Activated CD4-positive, alpha-beta T cell treated with anti-CD3 and anti-CD28 coated beads, Interleukin-2, amount 10 ng/mL, durations not matched to agents 7 days and 5 days (primary cell): Measurements from ENCODE around the gene ZNF346. TPM values are rescaled to one million over a fixed set of nuclear protein-coding genes. Genes with fewer than 3 reads are reported as not detected.

Source experiments
- CTCF ChIA-PET: fragments of 350-600 bp; sonication (Branson Sonifier 250); formaldehyde crosslinking; loops from one replicate; lab custom pipeline; 2021; ENCODE audit warnings: antibody characterized with exemption; lab: Charles Lee
- POLR2A ChIA-PET: fragments of 350-600 bp; sonication (Branson Sonifier 250); formaldehyde crosslinking; loops from one replicate; lab custom pipeline; 2021; ENCODE audit warnings: antibody characterized with exemption; lab: Charles Lee
- DNase-seq: peaks from one replicate; pipeline ENCODE4 v3.0.0-alpha.2; 2020
- H3K27ac Mint-ChIP-seq: one replicate; pipeline ENCODE4 v1.8.0; 2021; ENCODE audit warnings: mild to moderate bottlenecking, moderate library complexity, mixed read lengths
- H3K27me3 Mint-ChIP-seq: one replicate; pipeline ENCODE4 v1.8.0; 2021; ENCODE audit warnings: mixed read lengths
- H3K36me3 Mint-ChIP-seq: one replicate; pipeline ENCODE4 v1.8.0; 2021; ENCODE audit warnings: low read depth, mixed read lengths
- H3K4me1 Mint-ChIP-seq: one replicate; pipeline ENCODE4 v1.8.0; 2021; ENCODE audit warnings: mixed read lengths
- H3K4me3 Mint-ChIP-seq: one replicate; pipeline ENCODE4 v1.8.0; 2021; ENCODE audit warnings: mild to moderate bottlenecking, moderate library complexity, mixed read lengths
- H3K9me3 Mint-ChIP-seq: one replicate; pipeline ENCODE4 v1.8.0; 2021; ENCODE audit warnings: mixed read lengths
- total RNA-seq, 2 experiments: library from RNA; stranded (reverse); gene quantifications; one replicate each; pipeline ENCODE4 v1.2.3, GENCODE V29; 2021

ZNF346 gene
- total RNA-seq, 2 experiments from 2014 or later: 27.6 to 28.0 TPM

DNA sequence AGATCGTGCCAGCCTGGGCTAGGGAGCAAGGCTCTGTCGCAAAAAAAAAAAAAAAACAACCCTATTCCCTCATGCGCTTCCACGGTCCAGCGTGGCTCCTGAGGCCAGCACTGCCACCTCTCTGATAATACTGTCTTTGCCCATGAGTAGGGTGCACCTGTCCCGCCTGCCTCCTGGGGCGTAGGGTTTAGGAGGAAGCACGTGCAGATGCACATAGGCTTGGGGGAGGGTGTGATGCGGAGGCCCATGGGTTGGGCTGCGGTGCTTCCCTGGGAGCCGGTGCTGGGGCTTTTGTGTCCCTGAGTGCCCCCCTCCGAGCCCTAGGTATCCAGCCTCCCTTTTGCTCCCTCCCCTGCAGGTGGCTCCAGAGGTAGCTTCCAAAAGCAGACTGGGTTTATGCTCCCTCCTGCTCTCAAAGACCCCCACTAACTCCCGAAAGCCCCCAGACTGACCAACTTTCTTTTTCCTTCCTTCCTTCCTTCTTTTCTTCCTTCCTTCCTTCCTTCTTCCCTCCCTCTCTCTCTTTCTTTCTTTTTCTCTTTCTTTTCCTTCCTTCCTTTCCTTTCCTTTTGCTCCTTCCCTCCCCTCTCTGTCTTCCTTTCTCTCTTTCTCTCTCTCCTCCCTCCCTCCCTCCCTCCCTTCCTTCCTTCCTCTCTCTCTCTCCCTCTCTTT, 77.1 kb downstream of the ZNF346 start:
- Mint-ChIP-seq H3K4me3 (no peak overlapping the region), H3K36me3 (no peaks in the 10 kb centered on the region), H3K4me1 (no peaks in the 10 kb centered on the region), H3K27me3 (peaks cover 3% of the 10 kb centered on the region), H3K9me3 (no peaks in the 10 kb centered on the region), H3K27ac (no peak overlapping the region)
- POLR2A ChIA-PET: no interaction called here
- no peak for DNase-seq
- CTCF ChIA-PET: interaction anchor here (0.7 kb wide), 1 partner anchor 37 kb away, joined by 4 read pairs; no protein-coding TSS in a partner anchor

DNA sequence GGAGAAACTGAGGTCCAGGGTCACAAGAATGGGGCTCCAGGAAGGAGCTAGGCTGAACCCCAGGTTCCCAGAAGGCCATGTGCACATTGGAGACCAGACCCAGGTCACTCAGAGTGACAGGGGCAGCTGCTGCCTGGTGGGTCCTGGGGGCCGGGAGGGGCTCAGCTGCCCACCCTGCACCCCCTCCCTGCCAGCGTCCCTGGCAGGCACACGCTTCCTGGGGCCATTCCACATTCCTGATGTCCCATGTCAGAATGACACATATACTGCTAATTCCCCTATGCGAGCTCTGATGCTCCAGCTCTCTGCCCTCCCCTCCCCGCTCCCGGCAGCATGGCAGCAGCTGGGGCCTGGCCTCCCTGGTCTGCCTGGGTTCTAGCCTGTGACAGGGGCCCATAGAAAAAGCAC, 78.2 kb downstream of the ZNF346 start:
- Mint-ChIP-seq H3K27me3 (peaks cover 3% of the 10 kb centered on the region), H3K36me3 (no peaks in the 10 kb centered on the region), H3K9me3 (no peaks in the 10 kb centered on the region), H3K4me3 (no peak overlapping the region), H3K27ac (no peak overlapping the region), H3K4me1 (no peaks in the 10 kb centered on the region)
- ChIA-PET POLR2A (no interaction called here), CTCF (interaction anchor here (0.7 kb wide), 1 partner anchor 501 kb away, joined by 4 read pairs; no protein-coding TSS in a partner anchor)
- DNase-seq: no peak

DNA sequence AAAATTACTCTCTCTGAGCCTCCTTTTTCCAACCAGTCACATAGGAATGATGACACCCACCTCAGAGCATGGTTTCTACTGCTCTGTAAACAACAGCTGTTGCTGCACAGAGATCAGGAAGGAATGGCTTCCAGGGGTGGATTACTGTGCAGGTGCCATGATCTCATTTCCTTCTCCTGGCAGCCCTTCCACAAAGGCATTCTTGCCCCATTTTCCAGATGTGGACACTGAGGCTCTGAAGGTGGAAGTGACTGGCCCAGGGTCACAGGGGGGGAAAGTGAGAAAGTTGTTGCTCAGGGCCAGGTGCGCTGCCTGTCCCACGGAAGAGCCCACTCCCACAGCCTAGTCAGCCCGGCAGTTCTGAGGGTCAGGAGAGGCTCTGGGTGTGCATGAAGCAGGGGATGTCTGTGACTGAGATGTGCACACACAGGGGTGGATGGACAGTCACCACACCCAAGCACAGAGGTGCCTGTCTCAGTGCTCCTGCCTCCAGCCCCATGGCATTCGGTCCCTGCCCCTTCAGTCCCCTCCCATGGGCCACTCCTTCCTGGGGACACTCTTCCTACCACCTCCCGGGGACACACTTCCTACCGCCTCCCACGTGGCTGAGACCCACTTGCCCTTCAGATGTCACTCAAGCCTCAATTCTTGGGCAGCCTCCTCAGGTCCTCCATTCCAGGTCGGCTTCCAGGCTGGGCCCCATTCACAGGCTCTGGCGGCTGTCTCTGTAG, 81.2 kb downstream of the ZNF346 start:
- Mint-ChIP-seq H3K27me3 (peaks cover 3% of the 10 kb centered on the region), H3K4me3 (no peak overlapping the region), H3K27ac (no peak overlapping the region), H3K9me3 (no peaks in the 10 kb centered on the region), H3K4me1 (no peaks in the 10 kb centered on the region), H3K36me3 (no peaks in the 10 kb centered on the region)
- no peak for DNase-seq
- POLR2A ChIA-PET: no interaction called here
- CTCF ChIA-PET: interaction anchor here (2.0 kb wide), 1 partner anchor 443 kb away, joined by 4 read pairs; no protein-coding TSS in a partner anchor

DNA sequence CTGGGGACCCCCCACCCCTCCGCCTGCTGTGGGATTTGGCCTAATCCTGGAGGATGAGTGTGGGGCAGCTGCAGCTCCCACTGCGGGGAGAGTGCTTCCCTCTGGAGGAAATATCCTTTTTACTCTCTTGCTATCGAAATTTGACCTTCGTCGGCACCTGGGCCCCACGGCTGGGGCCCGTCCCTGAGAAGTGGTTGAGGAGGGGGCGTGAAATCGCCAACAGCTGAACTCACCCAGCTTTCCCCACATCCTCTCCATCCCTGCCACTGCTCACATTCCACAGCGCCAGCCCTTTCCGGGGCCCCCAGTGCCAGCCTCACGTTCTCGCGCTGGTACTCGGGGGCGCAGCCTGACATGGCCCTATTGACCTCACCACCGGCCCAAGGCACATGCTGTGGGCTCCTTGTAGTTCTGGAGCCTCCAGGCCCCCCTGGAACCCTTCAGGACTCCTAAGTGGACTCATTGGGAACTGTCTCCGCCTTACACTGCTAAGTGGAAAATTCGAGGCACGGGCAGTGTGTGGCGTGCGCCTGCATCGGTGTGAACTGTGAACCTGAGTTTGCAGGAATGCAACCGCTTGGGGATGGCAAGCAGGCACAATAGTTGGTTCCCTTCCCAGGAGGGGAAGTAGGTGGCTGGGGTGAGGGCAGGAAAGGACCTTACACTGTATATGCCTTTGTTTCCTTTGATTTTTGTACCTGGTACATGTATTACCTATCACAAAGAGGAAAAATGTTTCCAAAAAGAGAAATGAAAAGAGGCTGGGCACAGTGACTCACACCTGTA, 83.4 kb downstream of the ZNF346 start:
- H3K4me3 Mint-ChIP-seq: no peak overlapping the region
- POLR2A ChIA-PET: no interaction called here
- peaks cover 2% of the 10 kb centered on the region for H3K27me3 Mint-ChIP-seq
- CTCF ChIA-PET: interaction anchor here (0.6 to 2.0 kb wide), 2 partner anchors 381 to 445 kb away, joined by 3 to 4 read pairs; no protein-coding TSS in a partner anchor
- H3K9me3 Mint-ChIP-seq: no peaks in the 10 kb centered on the region
- DNase-seq: no peak
- H3K4me1 Mint-ChIP-seq: no peaks in the 10 kb centered on the region
- H3K27ac Mint-ChIP-seq: no peak overlapping the region
- no peaks in the 10 kb centered on the region for H3K36me3 Mint-ChIP-seq

DNA sequence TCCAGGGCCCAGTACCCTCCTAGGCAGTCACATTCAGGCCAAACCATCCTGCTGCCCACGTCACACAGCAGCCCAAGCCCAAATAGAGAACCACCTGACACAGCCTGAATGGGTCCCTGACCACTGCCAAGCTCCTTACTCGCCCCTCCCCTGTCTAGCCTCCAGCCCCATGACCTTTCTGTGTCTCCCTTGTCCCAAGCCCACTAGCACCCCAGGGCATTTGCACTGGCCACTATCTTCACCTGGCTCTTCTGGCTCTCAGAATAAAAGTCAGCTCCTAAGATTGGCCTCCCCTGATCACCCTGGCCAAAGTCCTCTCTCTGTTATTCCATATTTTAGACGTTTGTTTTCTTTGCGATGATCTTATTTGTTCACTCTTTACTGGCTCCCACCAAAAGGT, 84.7 kb downstream of the ZNF346 start:
- Mint-ChIP-seq H3K4me3 (no peak overlapping the region), H3K36me3 (no peaks in the 10 kb centered on the region), H3K27me3 (peaks cover 2% of the 10 kb centered on the region), H3K9me3 (no peaks in the 10 kb centered on the region), H3K4me1 (peaks cover 4% of the 10 kb centered on the region), H3K27ac (no peak overlapping the region)
- no peak for DNase-seq
- CTCF ChIA-PET: interaction anchor here (0.7 to 1.3 kb wide), 4 partner anchors 21 to 503 kb away, joined by 3 to 4 read pairs (median 3); partner anchors contain the start of gene FGFR4
- POLR2A ChIA-PET: no interaction called here

DNA sequence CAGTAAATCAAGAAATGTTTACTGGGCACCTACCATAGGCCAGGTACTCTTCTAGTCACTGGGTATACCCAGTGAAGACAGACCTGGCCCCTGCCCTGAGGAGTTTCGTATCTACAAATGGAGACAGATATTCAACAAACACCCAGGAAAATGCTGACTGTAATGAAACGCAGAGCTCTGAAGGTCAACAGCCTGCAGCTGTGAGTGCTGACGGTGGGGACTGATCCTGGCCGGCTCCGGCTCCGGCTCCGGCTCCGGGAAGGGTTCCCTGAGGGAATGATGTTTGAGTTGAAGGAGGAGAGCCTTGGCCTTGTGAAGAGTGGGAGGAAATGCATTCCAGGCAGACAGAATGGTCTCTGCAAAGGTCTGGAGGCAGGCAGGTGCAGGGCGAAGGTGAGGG, 87.3 kb downstream of the ZNF346 start:
- Mint-ChIP-seq H3K4me3 (no peak overlapping the region), H3K9me3 (no peaks in the 10 kb centered on the region), H3K27me3 (no peaks in the 10 kb centered on the region), H3K4me1 (peaks cover 17% of the 10 kb centered on the region), H3K27ac (no peak overlapping the region), H3K36me3 (no peaks in the 10 kb centered on the region)
- DNase-seq: no peak
- POLR2A ChIA-PET: no interaction called here
- CTCF ChIA-PET: interaction anchor here (1.1 kb wide), 1 partner anchor 338 kb away, joined by 3 read pairs; no protein-coding TSS in a partner anchor

DNA sequence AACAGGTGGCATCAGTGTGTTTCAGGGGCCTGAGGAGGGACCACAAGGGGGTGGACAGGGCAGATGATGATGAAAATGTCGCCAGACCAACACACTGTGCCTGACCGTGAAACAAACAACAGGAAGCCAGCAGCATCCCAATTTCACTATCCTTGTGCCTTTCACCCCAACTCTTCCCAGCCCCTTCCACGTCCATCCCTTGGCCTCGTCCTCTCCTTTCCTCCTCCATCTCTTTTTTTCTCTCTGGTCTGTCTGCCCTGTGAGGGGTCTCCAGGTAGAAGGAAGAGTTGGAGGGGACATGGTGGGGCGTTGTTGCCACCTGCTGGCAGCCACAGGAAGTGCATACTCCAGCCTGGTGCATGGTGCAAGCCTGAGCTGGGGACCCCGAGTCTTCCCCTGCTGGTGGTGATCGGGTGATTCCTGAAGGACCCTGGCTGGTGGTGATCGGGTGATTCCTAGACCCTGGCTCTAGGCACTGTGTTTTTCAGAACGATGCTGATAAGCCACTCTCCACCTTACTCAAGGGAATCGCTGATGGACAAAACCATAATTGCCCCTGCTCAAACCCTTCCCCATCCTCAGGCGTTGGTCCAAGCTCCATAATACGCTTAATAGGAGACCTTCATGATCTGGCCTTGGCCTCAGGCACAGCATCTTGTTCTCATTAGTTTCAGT, 89.4 kb downstream of the ZNF346 start:
- H3K27me3 Mint-ChIP-seq: no peaks in the 10 kb centered on the region
- H3K4me3 Mint-ChIP-seq: no peak overlapping the region
- H3K9me3 Mint-ChIP-seq: no peaks in the 10 kb centered on the region
- peak; percentile 63 for DNase-seq
- no peak overlapping the region for H3K27ac Mint-ChIP-seq
- no peaks in the 10 kb centered on the region for H3K36me3 Mint-ChIP-seq
- ChIA-PET POLR2A (no interaction called here), CTCF (interaction anchor here (0.6 to 4.8 kb wide), 10 partner anchors 9 to 451 kb away, joined by 3 to 27 read pairs (median 3); partner anchors contain the start of gene FGFR4)
- peaks cover 31% of the 10 kb centered on the region for H3K4me1 Mint-ChIP-seq

DNA sequence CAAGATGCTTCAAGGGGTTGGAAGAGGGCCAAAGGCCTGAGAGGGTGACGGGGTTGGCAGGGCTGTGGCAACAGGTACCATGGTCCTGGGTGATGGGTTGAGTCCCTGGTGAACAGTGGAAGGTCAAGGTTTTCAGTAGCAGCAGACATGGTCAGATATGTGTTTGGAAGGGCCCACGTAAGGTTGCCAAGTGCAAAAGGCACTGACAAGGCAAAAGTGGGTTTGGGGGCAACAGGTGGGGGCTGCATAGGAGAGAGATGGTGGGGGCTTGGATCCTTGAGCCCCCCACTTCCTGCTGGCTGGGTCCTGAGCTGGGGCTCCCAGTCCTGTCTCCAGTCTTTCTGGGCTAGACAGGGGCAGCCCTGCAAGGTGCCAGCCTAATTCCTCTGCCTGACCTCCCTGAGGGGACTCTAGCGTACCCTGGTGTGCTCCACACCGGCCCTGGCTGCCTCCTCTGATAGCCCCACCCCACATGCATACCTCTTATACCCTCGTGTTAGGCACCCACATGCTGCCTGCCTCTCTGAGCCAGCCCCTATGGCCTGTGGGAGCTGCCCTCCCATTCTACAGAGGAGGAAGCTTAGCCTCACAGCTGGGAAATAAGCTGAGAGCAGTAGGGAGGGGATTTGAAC, 90.2 kb downstream of the ZNF346 start:
- no peak overlapping the region for H3K27ac Mint-ChIP-seq
- H3K27me3 Mint-ChIP-seq: no peaks in the 10 kb centered on the region
- DNase-seq: no peak
- no peak overlapping the region for H3K4me3 Mint-ChIP-seq
- no peaks in the 10 kb centered on the region for H3K36me3 Mint-ChIP-seq
- peaks cover 37% of the 10 kb centered on the region for H3K4me1 Mint-ChIP-seq
- H3K9me3 Mint-ChIP-seq: no peaks in the 10 kb centered on the region
- POLR2A ChIA-PET: no interaction called here
- CTCF ChIA-PET: interaction anchor here (0.6 to 4.8 kb wide), 31 partner anchors 10 to 454 kb away, joined by 3 to 27 read pairs (median 4); partner anchors contain the start of genes FGFR4, MXD3 and NSD1

DNA sequence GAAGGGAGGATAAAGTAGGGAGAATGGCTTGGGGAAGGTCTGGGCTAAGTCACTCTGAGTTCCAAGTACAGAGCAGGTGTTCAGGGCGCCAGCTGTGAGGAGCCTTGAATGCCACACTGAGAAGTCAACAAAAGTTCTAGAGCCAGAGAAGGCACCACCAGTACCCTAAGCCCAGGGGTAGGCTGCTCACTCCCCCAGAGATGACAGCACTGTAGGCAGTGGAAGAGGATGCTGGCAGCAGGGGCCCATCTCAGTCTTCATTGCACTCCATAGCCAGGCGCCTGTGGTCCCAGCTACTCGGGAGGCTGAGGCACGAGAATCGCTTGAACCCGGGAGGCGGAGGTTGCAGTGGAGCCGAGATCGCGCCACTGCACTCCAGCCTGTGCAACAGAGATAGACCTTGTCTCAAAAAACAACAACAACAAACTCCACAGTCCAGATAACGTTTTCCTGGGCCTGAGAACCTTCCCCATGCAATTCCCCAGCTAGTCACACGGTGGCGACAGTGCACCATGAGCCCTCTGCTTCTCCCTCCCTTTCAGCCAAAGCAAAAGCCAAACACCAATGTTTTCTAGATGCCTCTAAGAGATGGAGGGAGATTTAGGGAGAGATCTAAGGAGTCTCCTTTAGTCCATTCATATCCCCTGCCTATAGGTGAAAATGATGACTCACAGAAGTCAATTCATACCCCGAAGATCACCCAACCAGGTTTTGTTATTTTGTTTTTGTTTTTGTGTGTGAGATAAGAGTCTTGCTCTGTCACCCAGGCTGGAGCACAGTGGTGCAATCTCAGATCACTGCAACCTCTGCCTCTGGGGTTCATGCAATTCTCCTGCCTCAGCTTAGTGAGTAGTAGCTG, 91.3 kb downstream of the ZNF346 start:
- CTCF ChIA-PET: interaction anchor here (0.5 to 4.8 kb wide), 44 partner anchors 8 to 455 kb away, joined by 3 to 27 read pairs (median 4); partner anchors contain the start of genes FGFR4, MXD3, NSD1 and PRELID1

DNA sequence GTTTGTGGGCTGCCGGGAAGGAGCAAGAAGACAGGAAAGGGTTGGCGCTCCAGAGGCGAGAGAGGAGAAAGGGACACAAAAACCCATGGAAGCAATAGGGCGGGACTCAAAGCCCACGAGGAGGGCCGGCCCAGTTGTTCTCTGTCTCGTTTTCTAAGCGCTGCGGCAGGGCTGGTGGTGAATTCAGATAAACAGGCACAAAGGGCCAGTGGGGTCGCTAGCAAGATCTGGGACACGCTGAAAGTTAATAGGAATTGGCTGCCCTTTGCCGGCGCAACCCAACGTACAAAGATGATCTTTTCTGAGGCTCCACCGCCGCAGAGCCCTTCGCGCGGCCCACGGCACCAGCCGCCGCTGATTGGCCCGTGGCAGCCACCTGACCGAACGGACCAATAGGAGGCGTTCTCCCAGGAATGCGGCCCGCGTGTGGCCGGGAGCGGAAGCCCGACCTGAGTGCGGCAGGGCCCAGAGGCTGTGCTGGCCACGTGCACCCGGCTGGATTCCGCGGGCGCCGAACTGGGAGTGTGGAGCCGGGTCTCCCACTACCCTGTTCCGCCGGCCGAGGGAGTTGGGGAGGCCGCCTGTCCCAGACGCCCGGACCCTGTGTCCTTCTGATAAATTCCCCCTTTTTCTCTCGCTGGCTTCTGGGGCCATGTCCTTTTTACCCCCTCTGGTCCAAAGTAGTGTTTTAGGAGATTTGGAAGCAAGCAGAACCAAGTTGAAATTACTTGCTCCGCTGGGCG, 94.3 kb downstream of the ZNF346 start:
- H3K36me3 Mint-ChIP-seq: no peaks in the 10 kb centered on the region
- H3K4me1 Mint-ChIP-seq: peaks cover 34% of the 10 kb centered on the region
- peak; percentile 83 for DNase-seq
- no peaks in the 10 kb centered on the region for H3K9me3 Mint-ChIP-seq
- ChIA-PET CTCF (interaction anchor here (1.5 kb wide), 1 partner anchor 10 kb away, joined by 9 read pairs; no protein-coding TSS in a partner anchor), POLR2A (no interaction called here)
- H3K27ac Mint-ChIP-seq: peak overlapping the region; percentile 82
- no peaks in the 10 kb centered on the region for H3K27me3 Mint-ChIP-seq
- H3K4me3 Mint-ChIP-seq: no peak overlapping the region

More for the DNA sequence above, 91.3 kb downstream of the ZNF346 start:
- H3K4me1 Mint-ChIP-seq: peaks cover 37% of the 10 kb centered on the region
- no peaks in the 10 kb centered on the region for H3K27me3 Mint-ChIP-seq
- H3K27ac Mint-ChIP-seq: peak overlapping the region; percentile 68
- no peaks in the 10 kb centered on the region for H3K9me3 Mint-ChIP-seq
- no peak overlapping the region for H3K4me3 Mint-ChIP-seq
- DNase-seq: peak; percentile 81
- POLR2A ChIA-PET: no interaction called here
- H3K36me3 Mint-ChIP-seq: no peaks in the 10 kb centered on the region
